ENCODE results near the gene FADS3.

The FADS3 gene

DNA sequence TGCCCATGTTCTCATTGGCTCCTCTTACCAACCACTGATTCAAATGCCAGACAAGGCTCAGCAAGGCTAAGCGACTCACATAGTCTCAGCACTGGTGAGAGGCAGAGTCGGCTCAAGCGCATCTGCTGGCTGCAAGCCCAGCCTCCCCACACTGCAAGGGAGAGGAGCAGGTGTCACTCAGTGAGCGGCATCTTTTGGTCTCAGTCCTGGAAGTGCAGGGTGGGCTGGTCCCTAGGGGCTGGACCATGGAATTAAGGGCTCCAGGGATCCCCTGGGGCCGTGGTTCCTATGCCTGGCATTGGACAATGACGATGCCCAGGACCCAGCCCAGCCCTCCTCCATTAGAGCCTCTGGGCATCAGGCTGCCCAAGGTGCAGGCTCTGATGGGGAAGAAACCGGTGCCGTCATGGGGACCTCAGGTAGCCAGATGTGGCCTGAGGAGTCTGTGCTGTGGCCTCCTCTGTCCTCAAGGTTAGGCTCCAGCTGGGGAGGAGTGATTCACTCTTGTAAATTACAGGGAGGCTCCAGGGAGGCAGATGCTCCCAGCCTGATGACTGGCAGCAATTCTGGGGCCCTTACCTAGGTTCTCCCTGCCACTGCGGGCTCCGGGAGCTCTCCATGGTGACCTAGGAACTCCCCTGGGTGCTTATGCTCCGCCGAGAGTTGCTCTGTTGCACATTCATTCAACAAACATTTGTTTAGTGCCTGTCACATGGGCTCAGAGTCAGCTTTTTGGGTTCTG is 35.2 kb downstream of the FADS3 start:
- TF ChIP-seq CSRNP3 (CRISPR knock-in tag; IDR thresholded peaks at IDR 0.05): no peak
- TF ChIP-seq PPARA (CRISPR knock-in tag; IDR thresholded peaks at IDR 0.05; ENCODE audit: borderline replicate concordance): no peak
- TF ChIP-seq TSHZ2 (CRISPR knock-in tag; IDR thresholded peaks at IDR 0.05): no peak
- no peak for ATAC-seq

GRCh38 chr11:61854966-61855714 is 36.2 kb downstream of the FADS3 start:
- no peak for TF ChIP-seq POU6F1 (CRISPR knock-in tag; IDR thresholded peaks at IDR 0.05; ENCODE audit: borderline replicate concordance, low read depth)
- TF ChIP-seq OSR1 (CRISPR knock-in tag; IDR thresholded peaks at IDR 0.05): no peak
- TF ChIP-seq PPARA (CRISPR knock-in tag; IDR thresholded peaks at IDR 0.05; ENCODE audit: borderline replicate concordance): no peak
- TF ChIP-seq RARB (CRISPR knock-in tag; IDR thresholded peaks at IDR 0.05): no peak
- TF ChIP-seq ZFP30 (CRISPR knock-in tag; IDR thresholded peaks at IDR 0.05): no peak
- no peak for TF ChIP-seq TSHZ2 (CRISPR knock-in tag; IDR thresholded peaks at IDR 0.05)
- TF ChIP-seq CSDC2 (CRISPR knock-in tag; IDR thresholded peaks at IDR 0.05): no peak
- TF ChIP-seq BACH2 (CRISPR knock-in tag; IDR thresholded peaks at IDR 0.05; ENCODE audit: borderline replicate concordance): no peak
- no peak for TF ChIP-seq ZFP3 (CRISPR knock-in tag; IDR thresholded peaks at IDR 0.05)
- TF ChIP-seq ESRRG (CRISPR knock-in tag; IDR thresholded peaks at IDR 0.05): no peak
- TF ChIP-seq SNAI2 (CRISPR knock-in tag; IDR thresholded peaks at IDR 0.05): no peak
- TF ChIP-seq ZNF8 (CRISPR knock-in tag; IDR thresholded peaks at IDR 0.05): no peak
- no peak for TF ChIP-seq PATZ1 (CRISPR knock-in tag; IDR thresholded peaks at IDR 0.05; ENCODE audit: borderline replicate concordance)
- TF ChIP-seq CREB5 (CRISPR knock-in tag; IDR thresholded peaks at IDR 0.05; ENCODE audit: low read depth): no peak
- TF ChIP-seq ZC3H10 (CRISPR knock-in tag; IDR thresholded peaks at IDR 0.05): no peak
- TF ChIP-seq ZNF565 (CRISPR knock-in tag; conservative IDR thresholded peaks at IDR 0.05; ENCODE audit: low read depth): no peak
- TF ChIP-seq ZNF70 (CRISPR knock-in tag; IDR thresholded peaks at IDR 0.05): no peak
- TF ChIP-seq TOX (CRISPR knock-in tag; IDR thresholded peaks at IDR 0.05; ENCODE audit: borderline replicate concordance): no peak
- no peak; the same call in 2 of the 3 replicates for ATAC-seq
